AG10803 (cell line): ENCODE results near the gene FOXE3.

Source experiments
- DNase-seq: peaks from one replicate; pipeline ENCODE4 v3.0.0; 2010; ENCODE audit warnings: low read depth
- H3K4me3 ChIP-seq: 2 replicates; pipeline ENCODE4 v1.5.1; 2011; ENCODE audit warnings: mild to moderate bottlenecking, low read length, control low read depth
- TF ChIP-seq, protein P1 (sequence below): conservative IDR thresholded peaks from 2 replicates; pipeline ENCODE4 v1.5.1; 2011; ENCODE audit warnings: mild to moderate bottlenecking, low read length, control low read depth, inconsistent platforms

The FOXE3 gene

DNA sequence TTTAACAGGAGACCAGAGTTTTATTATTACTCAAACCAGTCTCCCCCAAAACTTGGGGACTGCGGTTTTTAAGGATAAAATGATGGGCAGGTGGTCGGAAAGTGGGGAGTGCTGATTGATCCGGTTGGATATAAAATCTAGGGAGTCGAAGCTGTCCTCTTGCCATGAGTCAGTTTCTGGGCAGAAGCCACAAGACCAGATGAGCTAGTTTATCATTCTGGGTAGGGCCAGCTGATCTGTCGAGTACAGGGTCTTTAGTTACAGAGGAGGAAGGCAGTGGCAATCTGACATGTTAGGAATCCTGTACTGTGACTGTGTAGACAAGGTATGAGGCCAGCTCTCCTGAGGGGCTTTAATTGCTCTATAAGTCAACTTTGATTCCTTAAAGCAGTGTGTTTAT lies 22.9 kb upstream of the FOXE3 start:
- TF ChIP-seq, protein P1, sequence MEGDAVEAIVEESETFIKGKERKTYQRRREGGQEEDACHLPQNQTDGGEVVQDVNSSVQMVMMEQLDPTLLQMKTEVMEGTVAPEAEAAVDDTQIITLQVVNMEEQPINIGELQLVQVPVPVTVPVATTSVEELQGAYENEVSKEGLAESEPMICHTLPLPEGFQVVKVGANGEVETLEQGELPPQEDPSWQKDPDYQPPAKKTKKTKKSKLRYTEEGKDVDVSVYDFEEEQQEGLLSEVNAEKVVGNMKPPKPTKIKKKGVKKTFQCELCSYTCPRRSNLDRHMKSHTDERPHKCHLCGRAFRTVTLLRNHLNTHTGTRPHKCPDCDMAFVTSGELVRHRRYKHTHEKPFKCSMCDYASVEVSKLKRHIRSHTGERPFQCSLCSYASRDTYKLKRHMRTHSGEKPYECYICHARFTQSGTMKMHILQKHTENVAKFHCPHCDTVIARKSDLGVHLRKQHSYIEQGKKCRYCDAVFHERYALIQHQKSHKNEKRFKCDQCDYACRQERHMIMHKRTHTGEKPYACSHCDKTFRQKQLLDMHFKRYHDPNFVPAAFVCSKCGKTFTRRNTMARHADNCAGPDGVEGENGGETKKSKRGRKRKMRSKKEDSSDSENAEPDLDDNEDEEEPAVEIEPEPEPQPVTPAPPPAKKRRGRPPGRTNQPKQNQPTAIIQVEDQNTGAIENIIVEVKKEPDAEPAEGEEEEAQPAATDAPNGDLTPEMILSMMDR, result no peak
- no peak overlapping the region for H3K4me3 ChIP-seq
- no peak for DNase-seq

DNA sequence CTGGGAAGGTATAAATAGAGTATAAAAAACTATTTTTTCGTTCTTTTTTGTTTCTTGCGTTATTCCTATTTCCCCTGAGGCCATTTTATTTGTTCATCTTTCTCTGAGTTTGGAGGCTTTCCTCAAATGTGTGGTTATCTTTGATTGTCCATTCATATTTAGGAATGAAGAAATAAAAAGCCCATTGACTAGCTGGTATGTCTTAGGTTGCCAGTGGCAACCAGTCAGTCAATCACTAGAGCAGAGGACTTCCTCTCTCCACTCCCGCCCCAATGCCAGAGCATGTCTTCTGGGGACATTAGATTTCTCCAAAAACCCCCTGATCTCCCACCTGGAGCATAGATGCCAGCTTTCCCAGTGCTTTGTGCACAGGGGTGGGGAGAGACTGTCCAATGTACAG lies 20.7 kb upstream of the FOXE3 start:
- DNase-seq, result no peak
- no peak overlapping the region for H3K4me3 ChIP-seq
- TF ChIP-seq, protein P1, result no peak

DNA sequence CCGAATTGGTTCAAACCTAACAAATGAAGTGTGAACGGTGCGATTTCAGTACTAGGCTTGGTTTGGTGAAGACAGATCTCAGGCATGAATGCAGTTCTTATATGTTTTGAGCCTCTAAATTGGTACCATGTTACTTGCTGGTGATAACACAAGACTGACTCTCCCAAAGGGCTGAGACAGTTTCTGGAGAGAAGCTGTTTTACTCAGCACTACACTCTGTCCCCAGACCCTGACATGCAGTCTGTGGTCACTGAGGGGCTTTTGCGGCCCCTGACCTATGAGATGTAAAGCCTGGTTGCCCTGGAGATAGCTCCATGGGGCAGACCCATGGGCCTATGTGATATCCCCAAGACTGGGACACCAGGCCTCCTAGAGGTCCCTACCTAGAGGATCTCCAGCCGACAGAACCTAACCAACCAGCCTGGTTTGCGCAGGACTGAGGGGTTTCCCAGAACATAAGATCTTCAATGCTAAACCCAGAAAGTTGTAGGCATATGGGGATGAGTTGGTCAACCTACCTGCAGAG lies 19.4 kb upstream of the FOXE3 start:
- H3K4me3 ChIP-seq, result no peak overlapping the region
- TF ChIP-seq, protein P1, result no peak
- no peak for DNase-seq

DNA sequence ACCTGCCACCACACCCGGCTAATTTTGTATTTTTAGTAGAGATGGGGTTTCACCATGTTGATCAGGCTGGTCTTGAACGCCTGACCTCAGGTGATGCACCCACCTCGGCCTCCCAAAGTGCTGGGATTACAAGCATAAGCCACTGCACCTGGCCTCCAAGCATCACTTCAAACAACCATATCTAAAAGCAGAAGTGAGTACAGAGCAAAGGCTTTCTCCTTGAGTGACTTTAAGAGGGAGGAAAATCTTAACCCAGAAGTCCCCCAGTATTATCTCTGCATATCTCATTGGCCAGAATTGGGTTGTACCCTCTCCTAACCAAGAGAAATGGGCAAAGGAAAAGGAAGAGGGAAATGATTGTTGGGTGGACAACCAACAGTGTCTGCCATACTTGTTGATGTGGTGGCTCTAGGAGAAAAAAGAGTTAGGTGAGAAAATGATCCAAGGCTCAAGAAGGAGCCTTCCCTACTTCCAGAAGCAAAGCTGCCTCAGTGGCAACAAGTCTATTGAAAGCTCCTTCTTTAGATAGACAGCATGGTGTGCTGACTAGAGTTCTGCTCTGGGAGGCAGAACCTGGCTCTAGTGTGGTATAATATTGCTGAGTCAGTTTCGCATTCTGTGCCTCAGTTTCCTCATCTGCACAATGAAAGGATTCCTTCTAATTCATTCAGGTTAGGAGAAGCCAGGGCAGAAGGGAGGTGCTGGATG lies 16.8 kb upstream of the FOXE3 start:
- H3K4me3 ChIP-seq, result no peak overlapping the region
- DNase-seq, result no peak
- TF ChIP-seq, protein P1, result no peak

DNA sequence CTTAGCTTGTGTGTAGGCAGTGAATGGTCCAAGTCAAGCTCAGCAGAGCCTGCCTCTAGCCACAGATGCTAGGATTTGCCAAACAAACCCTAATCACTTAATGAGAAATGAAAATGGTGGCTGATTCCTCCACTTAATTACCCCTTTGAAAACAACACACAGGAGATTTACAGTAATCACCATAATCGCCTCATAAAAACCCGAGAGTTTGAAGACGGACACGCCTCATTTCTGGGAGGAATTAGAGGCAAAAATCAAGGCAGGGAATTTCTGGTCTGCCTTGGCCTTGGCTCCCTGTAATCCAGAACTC lies 16.3 kb upstream of the FOXE3 start:
- TF ChIP-seq, protein P1, result no peak
- no peak overlapping the region for H3K4me3 ChIP-seq
- no peak for DNase-seq

DNA sequence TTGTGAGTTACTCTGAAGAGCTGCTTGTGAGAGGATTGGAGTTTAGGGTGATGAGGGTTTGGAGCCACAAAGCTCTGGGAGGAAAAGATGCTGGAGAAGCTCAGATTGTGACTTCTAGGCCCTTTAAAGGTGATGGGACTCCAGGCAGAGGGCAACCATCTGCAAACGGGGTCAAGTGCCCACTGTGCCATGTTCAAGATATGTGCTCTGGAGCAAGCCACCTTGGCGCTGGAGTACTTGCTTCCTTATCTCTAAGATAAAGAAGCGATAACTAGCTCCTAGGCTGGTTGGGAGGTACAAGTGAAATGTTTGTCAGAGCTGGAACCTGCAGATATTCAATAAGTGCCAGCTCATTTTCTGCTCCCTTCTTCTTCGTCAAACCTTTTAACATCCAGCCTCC lies 14.3 kb upstream of the FOXE3 start:
- H3K4me3 ChIP-seq, result no peak overlapping the region
- TF ChIP-seq, protein P1, result no peak
- DNase-seq, result no peak

DNA sequence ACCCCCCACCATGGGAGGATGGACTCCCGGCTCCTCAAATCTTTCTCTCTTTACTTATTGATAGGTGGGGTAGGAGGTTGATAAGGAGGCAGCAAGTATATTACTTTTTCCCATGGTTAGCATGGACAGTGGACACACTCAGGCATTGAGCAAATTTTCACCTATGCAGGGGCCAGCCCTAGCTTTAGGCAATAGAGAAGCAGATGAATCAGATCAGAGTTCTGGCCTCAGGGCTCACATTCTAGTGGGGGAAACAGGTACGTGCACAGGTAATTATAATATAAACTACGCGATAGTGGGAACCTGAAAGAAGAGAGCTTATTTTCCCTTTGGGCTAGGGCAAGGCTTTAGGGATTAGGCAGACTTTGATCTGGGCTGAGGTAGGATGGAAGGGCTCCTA lies 13.5 kb upstream of the FOXE3 start:
- DNase-seq, result no peak
- H3K4me3 ChIP-seq, result no peak overlapping the region
- TF ChIP-seq, protein P1, result no peak
